A549 (cell line): ENCODE measurements around the gene KMT2C. TPM values are rescaled to one million over a fixed set of nuclear protein-coding genes. Genes with fewer than 3 reads are reported as not detected.
"Not testable (repeated sequence)": the region's sequence is repeated elsewhere in the genome, so short reads cannot be mapped to it uniquely, and the experiment has no call there.

Experiments used
- ATAC-seq, 2 experiments: fragments of 200-7000 bp in 1 of 2; fragments of >200 bp in 1 of 2; cut with Nextera tagmentation in 1 of 2; cut with Tn5 transposase in 1 of 2; 3 replicates each; pipeline versions ENCODE4 v1.8.0 to v1.9.1; 2018 to 2020; ENCODE audit warnings: mild to moderate bottlenecking in 1 of 2, moderate library complexity in 1 of 2
- CTCF ChIA-PET: fragments of 300-600 bp; sonication (Branson Sonifier 250); formaldehyde crosslinking; extraction: SDS; loops from one replicate; lab custom pipeline; 2021; ENCODE audit warnings: antibody characterized with exemption, inconsistent platforms; lab: Yijun Ruan, JAX
- POLR2A ChIA-PET: fragments of 350-600 bp; formaldehyde crosslinking; extraction: SDS; loops from one replicate; lab custom pipeline; 2021; ENCODE audit warnings: antibody characterized with exemption, inconsistent platforms; lab: Yijun Ruan, JAX
- DNase-seq, 2 experiments: peaks; one replicate each; pipeline versions ENCODE4 v3.0.0 to v3.0.0-alpha.2; 2011 to 2016; ENCODE audit warnings: low read depth in 1 of 2, low spot score in 1 of 2
- FAIRE-seq: peaks from 2 replicates; lab custom pipeline; 2011; peaks lifted over from hg19 to GRCh38; lab: Jason Lieb, UNC
- H3K27ac ChIP-seq, 2 experiments: fragments of >200 bp; sonication (Bioruptor Twin); formaldehyde crosslinking; 3 replicates each; pipeline ENCODE4 v1.5.1; 2016 to 2017
- H3K4me1 ChIP-seq: fragments of >200 bp; sonication (Bioruptor Twin); formaldehyde crosslinking; 3 replicates; pipeline ENCODE4 v1.6.1; 2016
- H3K4me2 ChIP-seq: fragments of >200 bp; sonication (Bioruptor Twin); formaldehyde crosslinking; 3 replicates; pipeline ENCODE4 v1.6.1; 2016
- H3K4me3 ChIP-seq: fragments of >200 bp; sonication (Bioruptor Twin); formaldehyde crosslinking; 3 replicates; pipeline ENCODE4 v1.5.1; 2016
- H3K9me3 ChIP-seq: fragments of >200 bp; sonication (Bioruptor Twin); formaldehyde crosslinking; 3 replicates; pipeline ENCODE4 v1.6.1; 2016
- EHF ChIP-seq: fragments of 250-450 bp; sonication (Bioruptor Pico); IDR thresholded peaks from 2 replicates; pipeline ENCODE4 v1.5.0; 2020; ENCODE audit warnings: mild to moderate bottlenecking
- EHMT2 ChIP-seq: fragments of 200-600 bp; sonication (generic); IDR thresholded peaks from 2 replicates; pipeline ENCODE4 v1.6.1; 2016; ENCODE audit warnings: antibody characterized with exemption, low read depth, mild to moderate bottlenecking, moderate library complexity
- GATA3 ChIP-seq: IDR thresholded peaks from 2 replicates; pipeline ENCODE4 v1.6.1; 2012; ENCODE audit warnings: borderline replicate concordance
- JUNB ChIP-seq: fragments of >200 bp; sonication (Bioruptor Twin); formaldehyde crosslinking; IDR thresholded peaks from 2 replicates; pipeline ENCODE4 v1.6.1; 2016
- MAFK ChIP-seq: fragments of 450-650 bp; IDR thresholded peaks from 2 replicates; pipeline ENCODE4 v1.6.1; 2014; ENCODE audit not compliant: partially characterized antibody
- MAZ ChIP-seq: fragments of 150-350 bp; IDR thresholded peaks from 2 replicates; pipeline ENCODE4 v1.6.1; 2014; ENCODE audit warnings: antibody characterized with exemption, low read depth, low read length, borderline replicate concordance
- NFE2L2 ChIP-seq: fragments of 150-350 bp; conservative IDR thresholded peaks from 2 replicates; pipeline ENCODE4 v1.6.1; 2014; ENCODE audit warnings: low read length
- POLR2AphosphoS2 ChIP-seq: conservative IDR thresholded peaks from 2 replicates; pipeline ENCODE4 v1.6.1; 2012; ENCODE audit warnings: low read length, improper control_type of control experiment, inconsistent platforms
- RARB ChIP-seq: fragments of 250-450 bp; sonication (Bioruptor Pico); IDR thresholded peaks from 2 replicates; pipeline ENCODE4 v1.8.0; 2021; ENCODE audit warnings: mild to moderate bottlenecking, moderate library complexity
- RNF2 ChIP-seq: fragments of 200-600 bp; sonication (generic); IDR thresholded peaks from 2 replicates; pipeline ENCODE4 v1.6.1; 2016; ENCODE audit warnings: low read depth, mild to moderate bottlenecking, antibody characterized with exemption, moderate library complexity, borderline replicate concordance
- USF2 ChIP-seq: fragments of 450-650 bp; IDR thresholded peaks from 2 replicates; pipeline ENCODE4 v1.6.1; 2014; ENCODE audit warnings: antibody characterized with exemption
- ZFP36 ChIP-seq: fragments of 450-650 bp; IDR thresholded peaks from 2 replicates; pipeline ENCODE4 v1.6.1; 2014; ENCODE audit warnings: borderline replicate concordance; ENCODE audit not compliant: partially characterized antibody
- ZNF302 ChIP-seq: fragments of 250-450 bp; sonication (Bioruptor Pico); IDR thresholded peaks from 2 replicates; pipeline ENCODE4 v1.9.0; 2021; ENCODE audit warnings: inconsistent platforms, mild to moderate bottlenecking, moderate library complexity
- ZSCAN20 ChIP-seq: fragments of 250-450 bp; sonication (Bioruptor Pico); IDR thresholded peaks from 2 replicates; pipeline ENCODE4 v1.8.0; 2022; ENCODE audit warnings: mild to moderate bottlenecking, moderate library complexity
- WGBS: methylation state at CpG from one replicate; pipeline ENCODE4 v1.1.6; 2017; ENCODE audit errors: missing lambda C conversion rate; 5-methylcytosine and 5-hydroxymethylcytosine counted together
- polyA plus RNA-seq, 4 experiments: library from polyadenylated mRNA; depleted of rRNA in 3 of 4; stranded (reverse); fragments of >200 nt; fragmentation: RNase III in 1 of 4; extraction: RNeasy Plus Mini Kit Qiagen cat#74134 plus additional on column Dnase treatment in 1 of 4; gene quantifications; 2 replicates in 3 of 4; 3 replicates in 1 of 4; pipeline ENCODE4 v1.2.3, GENCODE V29; 2011 to 2017
- TF ChIP-seq, protein P1 (sequence below): fragments of 250-450 bp; sonication (Bioruptor Pico); IDR thresholded peaks from 2 replicates; pipeline ENCODE4 v1.5.0; 2020; ENCODE audit warnings: low read depth, mild to moderate bottlenecking, moderate library complexity
- TF ChIP-seq, protein P2 (sequence below): fragments of >200 bp; sonication (Bioruptor Twin); formaldehyde crosslinking; IDR thresholded peaks from 3 replicates; pipeline ENCODE4 v1.6.1; 2016

Gene KMT2C
- polyA plus RNA-seq, 2 of the 4 experiments (the other 2 are of a cell fraction), result 4.2 to 13.1 TPM

DNA sequence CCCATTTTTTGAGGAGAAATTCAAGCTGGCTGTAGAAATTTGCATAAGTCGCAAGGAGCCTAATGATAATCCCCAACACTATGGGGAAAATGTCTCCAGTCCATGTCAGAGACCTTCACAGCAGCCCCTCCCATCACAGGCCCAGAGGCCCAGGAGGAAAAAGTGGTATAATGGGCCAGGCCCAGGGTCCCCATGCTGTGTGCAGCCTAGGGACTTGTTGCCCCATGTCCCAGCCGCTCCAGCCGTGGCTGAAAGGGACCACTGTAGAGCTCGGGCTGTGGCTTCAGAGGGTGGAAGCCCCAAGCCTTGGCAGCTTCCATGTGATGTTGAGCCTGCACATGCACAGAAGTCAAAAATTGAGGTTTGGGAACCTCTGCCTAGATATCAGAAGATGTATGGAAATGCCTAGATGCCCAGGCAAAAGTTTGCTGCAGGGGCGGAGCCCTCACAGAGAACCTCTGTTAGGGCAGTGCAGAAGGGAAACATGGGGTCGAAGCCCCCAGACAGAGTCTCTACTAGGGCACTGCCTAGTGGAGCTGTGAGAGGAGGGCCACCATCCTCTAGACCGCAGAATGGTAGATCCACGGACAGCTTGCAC lies 35.3 kb upstream of the KMT2C start:
- peak; percentile 59 for TF ChIP-seq ZFP36
- H3K4me1 ChIP-seq, ATAC-seq, DNase-seq, H3K27ac ChIP-seq, H3K4me2 ChIP-seq, FAIRE-seq, POLR2A ChIA-PET, H3K4me3 ChIP-seq, CTCF ChIA-PET: not testable (repeated sequence)
- WGBS, result 72% methylated on average over 6 of the region's 8 CpGs
- peaks cover 10% of the 10 kb centered on the region; the same call in 1 of the 3 replicates for H3K9me3 ChIP-seq

GRCh38 chr7:152470251-152471022 lies 34.6 kb upstream of the KMT2C start:
- DNase-seq, FAIRE-seq, CTCF ChIA-PET, H3K4me1 ChIP-seq, ATAC-seq, H3K4me2 ChIP-seq, POLR2A ChIA-PET, H3K4me3 ChIP-seq, H3K27ac ChIP-seq: not testable (repeated sequence)
- peaks cover 10% of the 10 kb centered on the region; the same call in 1 of the 3 replicates for H3K9me3 ChIP-seq
- WGBS, result 43% methylated on average over 7 of the region's 7 CpGs

- DNase-seq, H3K4me1 ChIP-seq, FAIRE-seq, POLR2A ChIA-PET, H3K4me2 ChIP-seq, H3K27ac ChIP-seq, H3K4me3 ChIP-seq, ATAC-seq: not testable (repeated sequence)
- WGBS, result 66% methylated on average over 7 of the region's 7 CpGs
- H3K9me3 ChIP-seq, result peaks cover 10% of the 10 kb centered on the region; the same call in 1 of the 3 replicates
- CTCF ChIA-PET, result interaction anchor here (1.2 kb wide), 1 partner anchor 133 kb away, joined by 3 read pairs; no protein-coding TSS in a partner anchor
Measured at GRCh38 chr7:152469576-152469975, 33.8 kb upstream of the KMT2C start.

GRCh38 chr7:152467225-152467624 lies 31.4 kb upstream of the KMT2C start:
- CTCF ChIA-PET, result interaction anchor here (0.8 kb wide), 1 partner anchor 50 kb away, joined by 3 read pairs; no protein-coding TSS in a partner anchor
- WGBS, result 86% methylated on average over 9 of the region's 9 CpGs

DNA sequence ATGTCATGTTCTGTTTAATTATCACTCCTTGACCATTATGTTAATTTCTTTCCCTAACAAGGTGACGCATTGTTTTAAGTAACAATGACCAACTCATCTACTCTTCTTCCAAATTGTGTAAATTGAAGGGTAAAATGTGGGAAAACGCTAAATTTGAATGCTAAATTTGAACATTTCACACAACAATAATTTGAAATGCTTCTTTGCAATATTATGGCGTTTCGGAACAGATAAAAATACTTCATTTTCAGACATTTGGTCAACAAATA lies 29.2 kb upstream of the KMT2C start:
- CTCF ChIA-PET, result no interaction called here
- no peak for DNase-seq
- peak overlapping the region; percentile 91 to 97; a peak in 5 of 6 replicates for H3K27ac ChIP-seq
- H3K4me2 ChIP-seq, result peak overlapping the region; percentile 68
- peak overlapping the region; percentile 73 for H3K4me3 ChIP-seq
- H3K4me1 ChIP-seq, result peaks cover 4% of the 10 kb centered on the region; the same call in 1 of the 3 replicates
- ATAC-seq, result no peak
- H3K9me3 ChIP-seq, result no peaks in the 10 kb centered on the region
- WGBS, result 31% methylated on average over 4 of the region's 4 CpGs
- FAIRE-seq, result no peak
- TF ChIP-seq, protein P1, sequence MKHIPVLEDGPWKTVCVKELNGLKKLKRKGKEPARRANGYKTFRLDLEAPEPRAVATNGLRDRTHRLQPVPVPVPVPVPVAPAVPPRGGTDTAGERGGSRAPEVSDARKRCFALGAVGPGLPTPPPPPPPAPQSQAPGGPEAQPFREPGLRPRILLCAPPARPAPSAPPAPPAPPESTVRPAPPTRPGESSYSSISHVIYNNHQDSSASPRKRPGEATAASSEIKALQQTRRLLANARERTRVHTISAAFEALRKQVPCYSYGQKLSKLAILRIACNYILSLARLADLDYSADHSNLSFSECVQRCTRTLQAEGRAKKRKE (CRISPR knock-in tag), result no peak
- no peak for TF ChIP-seq EHF (CRISPR knock-in tag)
- TF ChIP-seq USF2, result no peak
- TF ChIP-seq MAZ, result no peak
- no peak for TF ChIP-seq MAFK
- TF ChIP-seq ZNF302 (CRISPR knock-in tag), result no peak
- TF ChIP-seq, protein P2, sequence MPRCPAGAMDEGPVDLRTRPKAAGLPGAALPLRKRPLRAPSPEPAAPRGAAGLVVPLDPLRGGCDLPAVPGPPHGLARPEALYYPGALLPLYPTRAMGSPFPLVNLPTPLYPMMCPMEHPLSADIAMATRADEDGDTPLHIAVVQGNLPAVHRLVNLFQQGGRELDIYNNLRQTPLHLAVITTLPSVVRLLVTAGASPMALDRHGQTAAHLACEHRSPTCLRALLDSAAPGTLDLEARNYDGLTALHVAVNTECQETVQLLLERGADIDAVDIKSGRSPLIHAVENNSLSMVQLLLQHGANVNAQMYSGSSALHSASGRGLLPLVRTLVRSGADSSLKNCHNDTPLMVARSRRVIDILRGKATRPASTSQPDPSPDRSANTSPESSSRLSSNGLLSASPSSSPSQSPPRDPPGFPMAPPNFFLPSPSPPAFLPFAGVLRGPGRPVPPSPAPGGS, result no peak
- TF ChIP-seq POLR2AphosphoS2, result no peak
- no peak for TF ChIP-seq JUNB
- no peak for TF ChIP-seq EHMT2
- TF ChIP-seq RARB (CRISPR knock-in tag), result no peak
- TF ChIP-seq ZSCAN20 (CRISPR knock-in tag), result no peak
- POLR2A ChIA-PET, result no interaction called here

More at GRCh38 chr7:152467225-152467624, 31.4 kb upstream of the KMT2C start:
- POLR2A ChIA-PET, result no interaction called here
- Histone ChIP-seq H3K4me2 (no peak overlapping the region), H3K4me3 (no peak overlapping the region), H3K9me3 (peaks cover 10% of the 10 kb centered on the region; the same call in 1 of the 3 replicates), H3K4me1 (no peaks in the 10 kb centered on the region; the same call in 2 of the 3 replicates), H3K27ac (no peak overlapping the region)
- ATAC-seq (no peak), DNase-seq (no peak), FAIRE-seq (no peak)
- TF ChIP-seq NFE2L2 (no peak), RNF2 (no peak), ZNF302 (CRISPR knock-in tag) (no peak), GATA3 (no peak)
